ENCODE measurements around the gene KHDRBS2. TPM values are rescaled to one million over a fixed set of nuclear protein-coding genes. Genes with fewer than 3 reads are reported as not detected.

Gene KHDRBS2
- total RNA-seq (2022; extraction: Qiagen RNA extraction; ENCODE audit: low read depth) = not detected in 5 replicates

GRCh38 chr6:62285612-62286469 lies at the start of gene KHDRBS2:
Gene KHDRBS2 (minus strand): TSS chr6:62286225.

